ENCODE data around the gene FBXO9. TPM values are rescaled to one million over a fixed set of nuclear protein-coding genes. Genes with fewer than 3 reads are reported as not detected.

FBXO9 gene
- total and polyA plus RNA-seq, 2 of the 8 experiments (the other 6 are each of a cell fraction or from before 2014, with no cell fraction given): 41.3 to 50.9 TPM

- FAIRE-seq (no peak), DNase-seq (ENCODE audit: low read depth in 1 of 2, low spot score in 2 of 2) (no peak)
- Histone ChIP-seq H3K9me3 (ENCODE audit: insufficient read depth in 2 of 2, low read depth in 1 of 2, low read length in 1 of 2) (no peaks in the 10 kb centered on the region), H2BK120ac (replicated peaks; ENCODE audit: low read depth, low read length) (no peak overlapping the region), H3K23ac (ENCODE audit: insufficient read length) (no peak overlapping the region), H3K56ac (replicated peaks; ENCODE audit: insufficient read length, low read depth, low read length) (no peak overlapping the region), H4K5ac (ENCODE audit: insufficient read length, low read depth, low read length) (no peak overlapping the region), H2BK5ac (ENCODE audit: low read depth, low read length) (no peak overlapping the region), H3K36me3 (ENCODE audit: control insufficient read depth in 2 of 4, insufficient read depth in 4 of 4, low read length in 3 of 4) (peaks cover 0 to 15% (median 5%) of the 10 kb centered on the region in 4 experiments; a peak in 5 of 8 replicates), H2AK5ac (ENCODE audit: low read depth, low read length) (no peak overlapping the region), H3K14ac (ENCODE audit: insufficient read length) (no peak overlapping the region), H2BK15ac (ENCODE audit: low read length) (no peak overlapping the region), H2AFZ (ENCODE audit: low read length) (no peak overlapping the region), H3K79me1 (ENCODE audit: low read depth, low read length) (no peaks in the 10 kb centered on the region), H3K4me3 (ENCODE audit: extremely low read depth in 1 of 4, insufficient read depth in 2 of 4, low read depth in 3 of 4, low read length in 4 of 4) (no peak overlapping the region), H4K8ac (ENCODE audit: extremely low read depth, insufficient read depth, low read length) (no peak overlapping the region), H3K4ac (replicated peaks; ENCODE audit: insufficient read length, low read depth, low read length) (no peak overlapping the region), H3K9ac (replicated peaks in 1 of 4; ENCODE audit: extremely low read depth in 1 of 4, low read depth in 3 of 4, low read length in 3 of 4) (no peak overlapping the region), H3K18ac (ENCODE audit: extremely low read depth, low read length) (no peak overlapping the region), H3K27ac (ENCODE audit: low read depth, low read length) (no peak overlapping the region), H2BK20ac (ENCODE audit: low read length) (no peak overlapping the region), H2BK12ac (ENCODE audit: low read depth, low read length) (no peak overlapping the region), H3K4me1 (replicated peaks in 1 of 4; ENCODE audit: control insufficient read depth in 3 of 4, insufficient read depth in 4 of 4, low read length in 3 of 4) (peaks cover 0 to 9% (median 5%) of the 10 kb centered on the region in 4 experiments; a peak in 4 of 7 replicates), H3K4me2 (ENCODE audit: insufficient read depth in 1 of 2, low read depth in 2 of 2, low read length in 2 of 2) (peak overlapping the region in 1 of 2 experiments; percentile 37; a peak in 2 of 4 replicates), H3K23me2 (ENCODE audit: low read depth, low read length) (no peaks in the 10 kb centered on the region), H3K27me3 (replicated peaks in 1 of 4; ENCODE audit: control insufficient read depth in 3 of 4, extremely low read depth in 1 of 4, insufficient read depth in 3 of 4, low read length in 3 of 4) (no peaks in the 10 kb centered on the region), H4K91ac (replicated peaks; ENCODE audit: insufficient read length, low read length) (no peak overlapping the region), H4K20me1 (replicated peaks in 1 of 2; ENCODE audit: control insufficient read depth in 1 of 2, insufficient read depth in 2 of 2, low read length in 2 of 2) (no peaks in the 10 kb centered on the region), H3K79me2 (ENCODE audit: control insufficient read depth in 1 of 2, insufficient read depth in 2 of 2, low read length in 2 of 2) (no peaks in the 10 kb centered on the region)
- ChIA-PET POLR2A (ENCODE audit: partially characterized antibody) (interaction anchor here (1.0 kb wide), 1 partner anchor 49 kb away, joined by 3 read pairs; the partner anchor contains the start of gene GSTA4), CTCF (ENCODE audit: partially characterized antibody) (interaction anchor here (1.1 to 1.7 kb wide), 4 partner anchors 10 to 49 kb away, joined by 3 to 5 read pairs (median 4); partner anchors contain the start of gene GSTA4)
- TF ChIP-seq NANOG (IDR thresholded peaks at IDR 0.05; ENCODE audit: insufficient read depth, low read depth, low read length, poor library complexity, severe bottlenecking) (no peak), CTBP2 (IDR thresholded peaks at IDR 0.05; ENCODE audit: borderline replicate concordance, insufficient read depth, insufficient read length, low read length) (no peak), CHD1 (IDR thresholded peaks at IDR 0.05; ENCODE audit: low read depth, low read length) (no peak)
- 27% methylated on average over 4 of the region's 4 CpGs; no CpG with 5 or more reads in 1 of the 2 experiments for WGBS, 2 experiments (ENCODE audit: extremely low coverage in 1 of 2, insufficient coverage in 1 of 2, insufficient read length in 1 of 2, insufficient replicate concordance in 2 of 2, low coverage in 1 of 2, low lambda C conversion rate in 2 of 2, missing lambda C conversion rate in 1 of 2)
Observed at GRCh38 chr6:53044071-53044470, 21.1 kb upstream of the FBXO9 start.
